ENCODE results near the gene HES1. TPM values are rescaled to one million over a fixed set of nuclear protein-coding genes. Genes with fewer than 3 reads are reported as not detected.

The HES1 gene
- total RNA-seq, 1 donor from 2014 or later, result 95.2 TPM

GRCh38 chr3:194170793-194171192, 34.8 kb downstream of the HES1 start:
- no peak for ATAC-seq

- no peak for ATAC-seq
Observed at GRCh38 chr3:194174406-194174805, 38.5 kb downstream of the HES1 start.

DNA sequence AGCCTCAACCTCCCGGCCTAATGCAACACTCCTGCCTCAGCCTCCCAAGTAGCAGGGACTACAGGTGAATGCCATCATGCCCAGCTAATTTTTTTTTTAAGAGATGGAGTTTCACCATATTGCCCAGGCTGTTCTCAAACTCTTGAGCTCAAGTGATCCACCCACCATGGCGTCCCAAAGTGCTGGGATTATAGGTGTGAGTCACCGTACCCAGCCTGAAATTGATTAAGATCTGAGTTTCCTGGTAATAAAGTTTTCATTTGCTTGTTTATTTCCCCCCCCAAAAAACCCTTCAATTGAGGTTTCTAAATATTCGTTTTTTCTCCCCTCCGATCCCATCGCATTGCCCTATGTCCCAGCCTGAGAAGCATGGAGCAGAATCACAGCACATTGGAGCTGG, 39.0 kb downstream of the HES1 start:
- ATAC-seq, result no peak

GRCh38 chr3:194176274-194176991, 40.5 kb downstream of the HES1 start:
- ATAC-seq, result no peak

GRCh38 chr3:194177141-194177540, 41.2 kb downstream of the HES1 start:
- ATAC-seq, result no peak

DNA sequence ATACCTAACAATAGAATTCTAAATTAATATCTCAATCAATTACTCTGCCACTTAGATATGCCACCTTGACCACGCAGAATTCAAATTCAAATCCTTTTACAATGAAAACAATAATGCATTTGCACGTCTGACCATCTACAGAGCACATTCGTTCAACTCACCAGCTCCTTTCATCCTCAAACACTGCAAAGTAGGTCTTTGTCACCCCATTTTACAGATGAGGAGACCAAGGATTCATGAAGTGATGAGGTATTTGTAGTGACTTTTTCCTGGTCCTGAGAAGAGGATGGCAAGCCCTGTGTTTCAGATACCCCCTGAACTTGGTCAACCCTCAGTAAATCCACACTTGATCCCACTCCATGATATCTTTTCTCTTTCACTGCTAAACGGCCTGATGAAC, 42.2 kb downstream of the HES1 start:
- ATAC-seq, result no peak

DNA sequence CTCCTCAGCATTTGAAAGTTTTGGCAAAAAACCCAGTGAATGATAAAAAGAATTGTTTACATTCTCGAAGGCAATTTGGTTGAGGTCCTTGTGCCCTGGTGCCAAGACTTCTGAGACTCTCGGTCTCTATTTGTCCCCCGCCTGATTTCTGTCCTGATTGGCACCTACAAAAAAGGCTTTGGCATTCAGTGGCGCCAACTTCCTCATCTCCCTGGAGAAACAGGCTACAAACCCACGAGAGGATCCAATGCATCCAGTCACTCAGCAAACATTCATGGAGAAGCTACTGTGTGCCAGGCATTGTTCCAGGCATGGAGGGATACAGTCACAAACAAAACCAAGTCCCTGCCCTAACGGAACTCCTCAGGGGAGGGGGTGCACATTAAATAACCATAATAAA, 42.7 kb downstream of the HES1 start:
- peak; percentile 18 for ATAC-seq

DNA sequence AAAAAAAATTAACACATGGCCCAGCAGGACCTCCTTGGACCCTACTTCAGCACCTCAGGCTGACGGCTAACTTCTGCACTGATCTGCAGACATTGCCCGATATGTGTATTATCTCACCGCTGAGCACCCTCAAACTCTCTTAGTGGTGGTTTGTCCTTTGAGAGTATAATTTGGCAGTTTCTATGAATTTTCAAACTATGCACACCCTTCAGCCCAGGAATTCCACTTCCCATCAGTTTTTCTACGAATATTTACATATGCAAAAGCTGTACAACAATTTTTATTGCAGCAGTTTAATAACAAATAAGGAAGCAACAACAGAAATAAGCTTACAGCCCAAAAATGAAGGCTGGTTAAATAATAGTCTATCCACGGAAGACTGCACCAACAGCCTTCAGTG, 44.6 kb downstream of the HES1 start:
- no peak for ATAC-seq

- ATAC-seq, result no peak
Observed at GRCh38 chr3:194181612-194182529, 45.9 kb downstream of the HES1 start.

DNA sequence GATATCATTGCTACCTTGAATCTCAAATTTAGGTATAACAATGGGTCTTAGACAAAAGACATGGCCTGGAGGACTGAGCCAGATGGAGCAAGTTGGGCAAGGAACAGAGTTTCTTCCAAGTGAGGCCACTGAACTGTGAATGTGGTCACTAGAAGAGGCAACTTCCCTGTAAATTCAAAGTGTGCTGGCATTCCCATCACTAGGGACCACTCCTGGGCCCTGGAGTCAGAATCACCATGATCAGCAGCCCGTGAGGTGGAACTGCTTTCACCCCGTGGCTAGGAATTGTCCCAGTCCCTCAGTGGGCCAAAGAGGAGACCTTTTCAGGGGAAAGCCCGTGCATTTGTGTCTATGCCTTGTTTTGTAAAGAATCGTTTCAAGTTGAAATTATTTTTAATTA, 47.3 kb downstream of the HES1 start:
- ATAC-seq, result no peak

- ATAC-seq, result peak; percentile 7
Observed at GRCh38 chr3:194184265-194184751, 48.4 kb downstream of the HES1 start.

- ATAC-seq, result no peak
Observed at GRCh38 chr3:194184801-194185200, 48.9 kb downstream of the HES1 start.

GRCh38 chr3:194185221-194185620, 49.3 kb downstream of the HES1 start:
- ATAC-seq, result peak; percentile 70

GRCh38 chr3:194187233-194187944, 51.4 kb downstream of the HES1 start:
- peak; percentile 86 for ATAC-seq

Other genes starting within 250 kb of the HES1 start
- not detected for gene CPN2, start 215.2 kb downstream of the HES1 start, total RNA-seq
- 0.04 TPM for gene LRRC15, start 233.6 kb downstream of the HES1 start, total RNA-seq